ENCODE data around the gene OR13D1. TPM values are rescaled to one million over a fixed set of nuclear protein-coding genes. Genes with fewer than 3 reads are reported as not detected.

Gene OR13D1
- total and polyA plus RNA-seq, 2 donors (not counting 1 experiment from before 2014, with no cell fraction given) = not detected

DNA sequence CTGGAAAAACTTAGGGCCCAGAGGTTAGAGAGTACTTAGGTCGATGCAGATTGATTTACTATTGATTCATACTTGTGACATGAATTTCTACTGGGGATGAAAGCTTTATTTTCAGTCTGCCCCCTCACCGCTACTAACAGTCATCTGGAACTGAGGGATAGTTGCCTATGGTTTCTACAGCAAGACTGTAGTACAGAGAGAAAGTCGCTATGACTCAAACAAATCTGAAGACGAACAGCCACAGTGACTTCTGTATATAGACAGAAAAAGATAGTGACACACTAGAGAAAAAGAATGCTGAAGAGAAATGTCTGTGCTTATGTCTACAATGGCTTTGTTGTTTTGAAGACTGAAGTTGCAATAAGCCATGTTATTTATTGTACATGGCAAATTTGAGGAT is 17.3 kb downstream of the OR13D1 start:
- ATAC-seq (ENCODE audit: low read depth) (no peak), DNase-seq (no peak)
- no peak overlapping the region for H3K4me3 Mint-ChIP-seq

DNA sequence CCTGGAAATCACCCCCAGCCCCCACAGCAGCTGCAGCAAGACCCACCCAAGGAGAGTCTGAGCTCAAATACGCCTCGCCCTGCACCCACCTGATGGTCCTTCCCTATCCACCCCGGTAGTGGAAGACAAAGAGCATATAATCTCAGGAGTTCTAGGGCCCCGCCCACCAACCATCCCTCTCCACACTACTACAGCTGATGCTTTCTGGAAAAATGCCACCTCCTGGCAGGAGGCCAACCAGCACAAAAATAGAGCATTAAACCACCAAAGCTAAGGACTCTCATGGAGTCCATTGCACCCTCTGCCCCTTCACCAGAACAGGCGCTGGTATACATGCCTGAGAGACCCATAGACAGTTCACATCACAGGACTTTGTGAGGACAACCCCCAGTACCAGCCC is 30.7 kb downstream of the OR13D1 start:
- no peak for ATAC-seq (ENCODE audit: low read depth)
- no peak overlapping the region for H3K27ac ChIP-seq (ENCODE audit: low read length in 2 of 2)
- H3K9ac ChIP-seq (ENCODE audit: low read length) = no peak overlapping the region
- no peak overlapping the region for H3K27ac Mint-ChIP-seq
- H3K4me2 ChIP-seq (replicated peaks; ENCODE audit: low read depth, low read length, poor library complexity, severe bottlenecking) = no peak overlapping the region
- H2AFZ ChIP-seq (ENCODE audit: insufficient read depth, low read depth, low read length, poor library complexity, severe bottlenecking) = no peak overlapping the region
- H3K36me3 ChIP-seq (replicated peaks in 1 of 2; ENCODE audit: control extremely low read depth in 1 of 2, control insufficient read depth in 1 of 2, extremely low read depth in 1 of 2, insufficient read depth in 2 of 2, low read length in 1 of 2) = peaks cover 0 to 4% of the 10 kb centered on the region in 2 experiments
- H4K20me1 ChIP-seq (ENCODE audit: control insufficient read depth, insufficient read depth, low read length, poor library complexity, severe bottlenecking) = no peaks in the 10 kb centered on the region
- TF ChIP-seq, protein P1, sequence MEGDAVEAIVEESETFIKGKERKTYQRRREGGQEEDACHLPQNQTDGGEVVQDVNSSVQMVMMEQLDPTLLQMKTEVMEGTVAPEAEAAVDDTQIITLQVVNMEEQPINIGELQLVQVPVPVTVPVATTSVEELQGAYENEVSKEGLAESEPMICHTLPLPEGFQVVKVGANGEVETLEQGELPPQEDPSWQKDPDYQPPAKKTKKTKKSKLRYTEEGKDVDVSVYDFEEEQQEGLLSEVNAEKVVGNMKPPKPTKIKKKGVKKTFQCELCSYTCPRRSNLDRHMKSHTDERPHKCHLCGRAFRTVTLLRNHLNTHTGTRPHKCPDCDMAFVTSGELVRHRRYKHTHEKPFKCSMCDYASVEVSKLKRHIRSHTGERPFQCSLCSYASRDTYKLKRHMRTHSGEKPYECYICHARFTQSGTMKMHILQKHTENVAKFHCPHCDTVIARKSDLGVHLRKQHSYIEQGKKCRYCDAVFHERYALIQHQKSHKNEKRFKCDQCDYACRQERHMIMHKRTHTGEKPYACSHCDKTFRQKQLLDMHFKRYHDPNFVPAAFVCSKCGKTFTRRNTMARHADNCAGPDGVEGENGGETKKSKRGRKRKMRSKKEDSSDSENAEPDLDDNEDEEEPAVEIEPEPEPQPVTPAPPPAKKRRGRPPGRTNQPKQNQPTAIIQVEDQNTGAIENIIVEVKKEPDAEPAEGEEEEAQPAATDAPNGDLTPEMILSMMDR (IDR thresholded peaks at IDR 0.05) = no peak
- no peak for TF ChIP-seq EZH2 (IDR thresholded peaks at IDR 0.05; ENCODE audit: borderline replicate concordance, insufficient read depth, low read depth, low read length, poor library complexity, severe bottlenecking)
- ChIA-PET POLR2A (no interaction called here), CTCF (no interaction called here)
- no peaks in the 10 kb centered on the region for H3K9me3 Mint-ChIP-seq (ENCODE audit: insufficient read depth)
- WGBS (ENCODE audit: insufficient coverage) = 88% methylated on average over 4 of the region's 5 CpGs
- no peaks in the 10 kb centered on the region for H3K9me3 ChIP-seq (ENCODE audit: control extremely low read depth in 1 of 3, control insufficient read depth in 2 of 3, insufficient read depth in 1 of 3, low read length in 2 of 3)
- H3K4me1 Mint-ChIP-seq = no peaks in the 10 kb centered on the region
- H3K79me2 ChIP-seq (ENCODE audit: control insufficient read depth, insufficient read depth, low read length) = no peaks in the 10 kb centered on the region
- no peak overlapping the region for H3K4me3 ChIP-seq (ENCODE audit: control extremely low read depth in 1 of 5, extremely low read depth in 1 of 5, insufficient read depth in 1 of 5, low read depth in 2 of 5, low read length in 4 of 5)
- no peaks in the 10 kb centered on the region for H3K27me3 ChIP-seq (replicated peaks in 1 of 4; ENCODE audit: control extremely low read depth in 1 of 4, control insufficient read depth in 3 of 4, insufficient read depth in 4 of 4, low read length in 3 of 4)
- no peak overlapping the region for H3K4me3 Mint-ChIP-seq
- H3K27me3 Mint-ChIP-seq = no peaks in the 10 kb centered on the region
- no peak for DNase-seq
- no peaks in the 10 kb centered on the region for H3K4me1 ChIP-seq (ENCODE audit: control insufficient read depth in 2 of 2, insufficient read depth in 2 of 2, low read length in 2 of 2)
- intact Hi-C loops (cut with micrococcal nuclease) = no loop called here

More for the DNA sequence above, 17.3 kb downstream of the OR13D1 start:
- Mint-ChIP-seq H3K4me1 (peaks cover 4% of the 10 kb centered on the region), H3K27ac (no peak overlapping the region), H3K9me3 (ENCODE audit: insufficient read depth) (peaks cover 3% of the 10 kb centered on the region), H3K27me3 (no peaks in the 10 kb centered on the region)
- TF ChIP-seq, protein P1 (IDR thresholded peaks at IDR 0.05) = no peak
- no peak for TF ChIP-seq EZH2 (IDR thresholded peaks at IDR 0.05; ENCODE audit: borderline replicate concordance, insufficient read depth, low read depth, low read length, poor library complexity, severe bottlenecking)
- H3K9ac ChIP-seq (ENCODE audit: low read length) = no peak overlapping the region
- no peaks in the 10 kb centered on the region for H3K4me1 ChIP-seq (ENCODE audit: control insufficient read depth in 2 of 2, insufficient read depth in 2 of 2, low read length in 2 of 2)
- H3K9me3 ChIP-seq (ENCODE audit: control extremely low read depth in 1 of 3, control insufficient read depth in 2 of 3, insufficient read depth in 1 of 3, low read length in 2 of 3) = no peaks in the 10 kb centered on the region
- no peak overlapping the region for H3K27ac ChIP-seq (ENCODE audit: low read length in 2 of 2)
- WGBS (ENCODE audit: insufficient coverage) = 83% methylated on average over 1 of the region's 4 CpGs
- no peak overlapping the region for H3K4me2 ChIP-seq (replicated peaks; ENCODE audit: low read depth, low read length, poor library complexity, severe bottlenecking)
- no peaks in the 10 kb centered on the region for H3K27me3 ChIP-seq (replicated peaks in 1 of 4; ENCODE audit: control extremely low read depth in 1 of 4, control insufficient read depth in 3 of 4, insufficient read depth in 4 of 4, low read length in 3 of 4)
- CTCF ChIA-PET = no interaction called here
- H2AFZ ChIP-seq (ENCODE audit: insufficient read depth, low read depth, low read length, poor library complexity, severe bottlenecking) = no peak overlapping the region
- peaks cover 0 to 3% of the 10 kb centered on the region in 2 experiments for H3K36me3 ChIP-seq (replicated peaks in 1 of 2; ENCODE audit: control extremely low read depth in 1 of 2, control insufficient read depth in 1 of 2, extremely low read depth in 1 of 2, insufficient read depth in 2 of 2, low read length in 1 of 2)
- intact Hi-C loops (cut with micrococcal nuclease) = no loop called here
- POLR2A ChIA-PET = no interaction called here
- H4K20me1 ChIP-seq (ENCODE audit: control insufficient read depth, insufficient read depth, low read length, poor library complexity, severe bottlenecking) = no peaks in the 10 kb centered on the region
- H3K4me3 ChIP-seq (ENCODE audit: control extremely low read depth in 1 of 5, extremely low read depth in 1 of 5, insufficient read depth in 1 of 5, low read depth in 2 of 5, low read length in 4 of 5) = no peak overlapping the region
- H3K79me2 ChIP-seq (ENCODE audit: control insufficient read depth, insufficient read depth, low read length) = no peaks in the 10 kb centered on the region
